Esophagus muscularis mucosa (tissue), 4 donors: ENCODE data around the gene PEX16. TPM values are rescaled to one million over a fixed set of nuclear protein-coding genes. Genes with fewer than 3 reads are reported as not detected.

ENCODE experiments used
- DNase-seq: peaks from one replicate; pipeline ENCODE4 v3.0.0-alpha.2; 2017; ENCODE audit errors: extremely low spot score
- H3K27ac ChIP-seq, 4 donors: fragments of 200-600 bp; sonication (generic); replicated peaks in 1 of 4; 1 replicate in 3 of 4; 2 replicates in 1 of 4; pipeline ENCODE4 v1.5.1; 2016 to 2019; ENCODE audit warnings: mild to moderate bottlenecking in 1 of 4
- H3K27me3 ChIP-seq, 4 donors: fragments of 200-600 bp; sonication (generic); one replicate each; pipeline versions ENCODE4 v1.5.1 to v1.6.0; 2016 to 2019
- H3K36me3 ChIP-seq, 4 donors: fragments of 200-600 bp; sonication (generic); one replicate each; pipeline ENCODE4 v1.5.1; 2016 to 2019
- H3K4me1 ChIP-seq, 4 donors: fragments of 200-600 bp; sonication (generic); one replicate each; pipeline ENCODE4 v1.5.1; 2016 to 2019
- H3K4me3 ChIP-seq, 4 donors: fragments of 200-600 bp; sonication (generic); 1 replicate in 2 of 4; 2 replicates in 2 of 4; pipeline ENCODE4 v1.5.1; 2016 to 2019; ENCODE audit warnings: mild to moderate bottlenecking in 4 of 4, moderate library complexity in 1 of 4
- H3K9me3 ChIP-seq, 4 donors: fragments of 200-600 bp; sonication (generic); 1 replicate in 3 of 4; 2 replicates in 1 of 4; pipeline ENCODE4 v1.5.1; 2016 to 2019
- CTCF ChIP-seq, 3 experiments: fragments of 200-600 bp in 2 of 3; fragments of 450-650 bp in 1 of 3; sonication (generic) in 2 of 3; IDR thresholded peaks; one replicate each; pipeline ENCODE4 v1.5.1; 2017 to 2019; ENCODE audit warnings: antibody characterized with exemption in 3 of 3, mild to moderate bottlenecking in 2 of 3, moderate library complexity in 1 of 3
- EP300 ChIP-seq: sonication (generic); formaldehyde crosslinking; IDR thresholded peaks from one replicate; pipeline ENCODE4 v1.6.1; 2017; ENCODE audit warnings: antibody characterized with exemption
- POLR2A ChIP-seq: fragments of 450-650 bp; IDR thresholded peaks from one replicate; pipeline ENCODE4 v1.6.1; 2017; ENCODE audit warnings: antibody characterized with exemption, moderate library complexity, mild to moderate bottlenecking, low read depth
- POLR2AphosphoS5 ChIP-seq, 2 donors: sonication (generic); formaldehyde crosslinking; IDR thresholded peaks; one replicate each; pipeline ENCODE4 v1.6.1; 2017; ENCODE audit warnings: antibody characterized with exemption in 2 of 2
- WGBS: methylation state at CpG from one replicate; pipeline ENCODE4 v1.1.5; 2018; 5-methylcytosine and 5-hydroxymethylcytosine counted together
- intact Hi-C: fragments of 100-400 bp; cut with DNase I; formaldehyde crosslinking; loops from one replicate; pipeline ENCODE4 v1.15.1; 2023
- total RNA-seq, 4 donors: library from RNA; depleted of rRNA; stranded (reverse); fragments of >200 nt; gene quantifications; one replicate each; pipeline versions ENCODE4 v1.1.0 to v1.2.1, GENCODE V29; 2016

PEX16 gene
- total RNA-seq, 4 donors from 2014 or later, result 15.4 to 32.2 (median 23.2) TPM

DNA sequence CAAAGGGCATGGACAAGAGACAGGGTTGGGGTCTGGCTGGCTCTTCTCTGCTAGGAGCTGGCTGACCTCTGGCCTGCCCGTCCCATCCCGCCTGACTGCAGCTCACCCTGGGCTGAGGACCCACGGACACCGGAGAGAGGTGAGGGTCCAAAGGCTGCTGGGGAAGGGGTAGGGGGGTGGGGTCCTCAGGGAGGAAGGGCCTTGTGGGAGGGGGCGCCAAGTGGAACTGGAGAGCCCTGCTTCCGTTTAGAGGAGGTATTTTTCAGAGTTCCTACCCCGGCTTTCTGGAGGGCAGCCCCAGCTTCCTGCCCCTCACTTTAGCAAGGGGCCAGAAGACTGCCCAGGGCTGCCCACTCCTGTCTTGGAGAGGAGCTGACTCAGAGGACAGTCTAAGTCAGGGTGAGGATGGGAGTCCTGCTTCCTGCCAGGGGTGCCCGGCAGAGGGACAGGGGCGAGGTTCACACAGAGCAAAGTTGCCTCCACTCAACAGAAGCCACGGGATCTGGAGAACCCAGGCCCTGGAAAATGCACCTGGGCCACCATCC is 11.9 kb upstream of the PEX16 start:
- H3K36me3 ChIP-seq, result peaks cover 18 to 49% (median 30%) of the 10 kb centered on the region in 4 donors
- DNase-seq, result no peak
- no peaks in the 10 kb centered on the region for H3K9me3 ChIP-seq
- no peak for TF ChIP-seq POLR2A
- no peak for TF ChIP-seq CTCF (IDR thresholded peaks at IDR 0.05)
- TF ChIP-seq EP300, result no peak
- TF ChIP-seq POLR2AphosphoS5 (IDR thresholded peaks at IDR 0.05), result no peak
- peaks cover 0 to 6% (median 2%) of the 10 kb centered on the region in 4 donors for H3K4me1 ChIP-seq
- no peak overlapping the region for H3K27ac ChIP-seq
- 72% methylated on average over 8 of the region's 10 CpGs for WGBS
- intact Hi-C loops, result no loop called here
- H3K4me3 ChIP-seq, result no peak overlapping the region
- H3K27me3 ChIP-seq, result peaks cover 0 to 26% (median 0%) of the 10 kb centered on the region in 4 donors

GRCh38 chr11:45928535-45929215 is 11.0 kb upstream of the PEX16 start:
- peaks cover 9 to 40% (median 21%) of the 10 kb centered on the region in 4 donors for H3K36me3 ChIP-seq
- WGBS, result 75% methylated on average over 13 of the region's 13 CpGs
- DNase-seq, result no peak

DNA sequence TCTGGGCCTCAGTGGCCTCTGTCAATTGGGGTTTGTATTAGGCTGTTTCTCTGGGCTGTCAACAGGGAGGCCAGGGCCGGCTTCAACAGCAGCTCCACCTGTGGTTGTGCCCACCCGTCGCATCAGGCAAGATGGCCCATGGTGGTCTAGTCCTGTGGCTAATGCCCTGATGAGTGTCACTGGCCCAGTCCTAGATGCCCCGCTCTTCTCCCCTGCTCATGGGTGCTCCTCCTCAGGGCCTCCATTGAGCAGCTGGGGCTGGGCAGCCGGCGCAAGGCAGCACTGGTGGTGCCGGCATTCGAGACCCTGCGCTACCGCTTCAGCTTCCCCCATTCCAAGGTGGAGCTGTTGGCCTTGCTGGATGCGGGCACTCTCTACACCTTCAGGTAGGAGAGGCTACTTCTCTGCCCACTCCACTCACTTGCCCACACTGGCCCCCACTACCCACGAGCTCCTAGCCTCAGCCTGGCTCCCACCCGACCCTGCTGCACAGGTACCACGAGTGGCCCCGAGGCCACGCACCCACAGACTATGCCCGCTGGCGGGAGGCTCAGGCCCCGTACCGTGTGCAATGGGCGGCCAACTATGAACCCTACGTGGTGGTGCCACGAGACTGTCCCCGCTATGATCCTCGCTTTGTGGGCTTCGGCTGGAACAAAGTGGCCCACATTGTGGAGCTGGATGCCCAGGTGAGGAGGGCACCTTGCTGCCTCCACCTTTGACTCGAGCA is 10.2 kb upstream of the PEX16 start:
- Histone ChIP-seq H3K4me1 (peaks cover 6 to 13% (median 6%) of the 10 kb centered on the region in 4 donors), H3K27ac (no peak overlapping the region), H3K36me3 (peaks cover under 1 to 32% (median 13%) of the 10 kb centered on the region in 4 donors), H3K4me3 (no peak overlapping the region), H3K27me3 (peaks cover 0 to 41% (median 7%) of the 10 kb centered on the region in 4 donors), H3K9me3 (no peaks in the 10 kb centered on the region)
- intact Hi-C loops, result no loop called here
- no peak for DNase-seq
- 93% methylated on average over 20 of the region's 27 CpGs for WGBS
- TF ChIP-seq POLR2AphosphoS5 (IDR thresholded peaks at IDR 0.05) (no peak), EP300 (no peak), CTCF (IDR thresholded peaks at IDR 0.05) (no peak), POLR2A (no peak)

More at GRCh38 chr11:45928535-45929215, 11.0 kb upstream of the PEX16 start:
- peaks cover 0 to 34% (median 0%) of the 10 kb centered on the region in 4 donors for H3K27me3 ChIP-seq
- no peak for TF ChIP-seq CTCF (IDR thresholded peaks at IDR 0.05)
- TF ChIP-seq EP300, result no peak
- TF ChIP-seq POLR2A, result no peak
- H3K4me1 ChIP-seq, result peaks cover 0 to 6% (median 2%) of the 10 kb centered on the region in 4 donors
- H3K27ac ChIP-seq, result no peak overlapping the region
- intact Hi-C loops, result no loop called here
- H3K9me3 ChIP-seq, result no peaks in the 10 kb centered on the region
- no peak overlapping the region for H3K4me3 ChIP-seq

DNA sequence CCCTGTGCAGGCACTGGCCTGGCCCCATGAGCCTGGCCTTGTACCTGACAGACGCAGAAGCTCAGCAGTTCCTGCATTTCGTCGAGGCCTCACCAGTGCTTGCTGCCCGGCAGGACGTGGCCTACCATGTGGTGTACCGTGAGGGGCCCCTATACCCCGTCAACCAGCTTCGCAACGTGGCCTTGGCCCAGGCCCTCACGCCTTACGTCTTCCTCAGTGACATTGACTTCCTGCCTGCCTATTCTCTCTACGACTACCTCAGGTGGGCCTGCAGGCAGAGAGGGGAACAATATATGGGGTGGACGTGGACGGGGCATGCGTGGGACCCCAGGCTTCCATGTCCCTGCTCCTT is 9.6 kb upstream of the PEX16 start:
- Histone ChIP-seq H3K4me1 (peaks cover 11 to 19% (median 11%) of the 10 kb centered on the region in 4 donors), H3K9me3 (no peaks in the 10 kb centered on the region), H3K27ac (no peak overlapping the region), H3K27me3 (peaks cover 0 to 47% (median 12%) of the 10 kb centered on the region in 4 donors), H3K4me3 (no peak overlapping the region), H3K36me3 (peaks cover 0 to 27% (median 10%) of the 10 kb centered on the region in 4 donors)
- intact Hi-C loops, result no loop called here
- no peak for DNase-seq
- TF ChIP-seq POLR2A, result no peak
- no peak for TF ChIP-seq CTCF (IDR thresholded peaks at IDR 0.05)
- TF ChIP-seq EP300, result no peak
- TF ChIP-seq POLR2AphosphoS5 (IDR thresholded peaks at IDR 0.05), result no peak
- WGBS, result 75% methylated on average over 12 of the region's 15 CpGs
